Glutamatergic neuron (in vitro differentiated cells): ENCODE results near the gene CHTF18. TPM values are rescaled to one million over a fixed set of nuclear protein-coding genes. Genes with fewer than 3 reads are reported as not detected.
"Not testable (repeated sequence)": the region's sequence is repeated elsewhere in the genome, so short reads cannot be mapped to it uniquely, and the experiment has no call there.

Experiments
- DNase-seq: peaks from one replicate; pipeline ENCODE4 v3.0.0; 2022
- H3K27ac Mint-ChIP-seq: one replicate; pipeline ENCODE4 v1.8.0; 2020; ENCODE audit warnings: mild to moderate bottlenecking, mixed read lengths, inconsistent platforms; ENCODE audit not compliant: unreplicated experiment
- H3K27me3 Mint-ChIP-seq: one replicate; pipeline ENCODE4 v1.8.0; 2020; ENCODE audit warnings: mild to moderate bottlenecking, moderate library complexity, mixed read lengths, inconsistent platforms; ENCODE audit not compliant: unreplicated experiment
- H3K36me3 Mint-ChIP-seq: one replicate; pipeline ENCODE4 v1.8.0; 2020; ENCODE audit warnings: mild to moderate bottlenecking, mixed read lengths, inconsistent platforms; ENCODE audit not compliant: unreplicated experiment
- H3K4me1 Mint-ChIP-seq: one replicate; pipeline ENCODE4 v1.8.0; 2020; ENCODE audit warnings: mild to moderate bottlenecking, low read depth, mixed read lengths, inconsistent platforms; ENCODE audit not compliant: unreplicated experiment
- H3K4me3 Mint-ChIP-seq: one replicate; pipeline ENCODE4 v1.8.0; 2020; ENCODE audit warnings: mild to moderate bottlenecking, mixed read lengths, inconsistent platforms; ENCODE audit not compliant: unreplicated experiment
- H3K9me3 Mint-ChIP-seq: one replicate; pipeline ENCODE4 v1.8.0; 2020; ENCODE audit warnings: mild to moderate bottlenecking, moderate library complexity, mixed read lengths, inconsistent platforms; ENCODE audit not compliant: unreplicated experiment
- total RNA-seq: library from RNA; stranded (reverse); fragmentation: NEBNext Ultra II Directional; extraction: Animal tissue kit (Norgen Biotek cat#: 25700); gene quantifications from one replicate; pipeline ENCODE4 v1.2.1, GENCODE V29; 2021; ENCODE audit not compliant: unreplicated experiment
- TF ChIP-seq, protein P1 (sequence below): fragments of 200-600 bp; sonication (generic); IDR thresholded peaks from one replicate; pipeline ENCODE4 v1.5.0; 2021; ENCODE audit not compliant: partially characterized antibody, unreplicated experiment

CHTF18 gene
- total RNA-seq, 1 donor from 2014 or later: 49.2 TPM

DNA sequence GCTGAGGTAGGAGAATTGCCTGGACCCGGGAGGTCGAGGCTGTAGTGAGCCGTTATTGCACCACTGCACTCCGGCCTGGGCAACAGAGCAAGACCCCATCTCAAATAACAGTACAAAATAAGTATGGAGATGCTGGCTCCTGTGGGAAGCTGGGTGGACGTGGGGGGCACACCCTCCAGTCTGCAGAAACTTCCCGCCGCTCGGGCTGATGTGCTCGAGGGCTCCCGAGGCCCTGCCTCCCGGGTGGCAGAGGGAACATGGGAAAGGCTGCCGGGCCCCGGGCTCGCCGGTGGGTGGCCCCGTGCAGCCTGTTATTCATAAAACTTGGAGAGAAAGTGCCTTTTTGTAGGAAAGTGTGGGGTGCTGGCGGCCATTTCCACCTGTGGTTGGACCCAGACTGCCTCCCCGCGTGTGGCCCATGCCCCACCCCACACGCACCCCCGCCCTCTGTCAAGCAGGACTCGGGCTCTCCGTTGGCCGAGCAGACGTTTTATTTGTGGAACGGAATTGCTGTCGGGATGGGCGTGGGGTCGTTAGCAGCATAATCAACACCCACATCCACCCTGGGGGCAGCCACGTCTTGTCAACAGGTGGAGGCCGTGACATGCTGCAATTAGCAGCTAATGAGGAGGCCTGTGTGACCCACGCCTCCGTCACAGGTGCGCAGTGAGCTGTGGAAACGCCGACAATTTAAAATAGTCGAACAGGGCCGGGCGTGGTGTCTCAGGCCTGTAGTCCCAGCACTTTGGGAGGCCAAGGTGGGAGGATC, 40.3 kb upstream of the CHTF18 start:
- Mint-ChIP-seq H3K4me1 (peaks cover 13% of the 10 kb centered on the region), H3K27me3 (peaks cover 3% of the 10 kb centered on the region), H3K4me3 (no peak overlapping the region), H3K27ac (no peak overlapping the region), H3K36me3 (no peaks in the 10 kb centered on the region), H3K9me3 (peaks cover 5% of the 10 kb centered on the region)
- TF ChIP-seq, protein P1, sequence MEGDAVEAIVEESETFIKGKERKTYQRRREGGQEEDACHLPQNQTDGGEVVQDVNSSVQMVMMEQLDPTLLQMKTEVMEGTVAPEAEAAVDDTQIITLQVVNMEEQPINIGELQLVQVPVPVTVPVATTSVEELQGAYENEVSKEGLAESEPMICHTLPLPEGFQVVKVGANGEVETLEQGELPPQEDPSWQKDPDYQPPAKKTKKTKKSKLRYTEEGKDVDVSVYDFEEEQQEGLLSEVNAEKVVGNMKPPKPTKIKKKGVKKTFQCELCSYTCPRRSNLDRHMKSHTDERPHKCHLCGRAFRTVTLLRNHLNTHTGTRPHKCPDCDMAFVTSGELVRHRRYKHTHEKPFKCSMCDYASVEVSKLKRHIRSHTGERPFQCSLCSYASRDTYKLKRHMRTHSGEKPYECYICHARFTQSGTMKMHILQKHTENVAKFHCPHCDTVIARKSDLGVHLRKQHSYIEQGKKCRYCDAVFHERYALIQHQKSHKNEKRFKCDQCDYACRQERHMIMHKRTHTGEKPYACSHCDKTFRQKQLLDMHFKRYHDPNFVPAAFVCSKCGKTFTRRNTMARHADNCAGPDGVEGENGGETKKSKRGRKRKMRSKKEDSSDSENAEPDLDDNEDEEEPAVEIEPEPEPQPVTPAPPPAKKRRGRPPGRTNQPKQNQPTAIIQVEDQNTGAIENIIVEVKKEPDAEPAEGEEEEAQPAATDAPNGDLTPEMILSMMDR: no peak
- no peak for DNase-seq

- H3K27me3 Mint-ChIP-seq: peaks cover 3% of the 10 kb centered on the region
- TF ChIP-seq, protein P1: no peak
- H3K4me1 Mint-ChIP-seq: peaks cover 13% of the 10 kb centered on the region
- H3K36me3 Mint-ChIP-seq: no peaks in the 10 kb centered on the region
- no peak for DNase-seq
- peaks cover 5% of the 10 kb centered on the region for H3K9me3 Mint-ChIP-seq
- no peak overlapping the region for H3K27ac Mint-ChIP-seq
- H3K4me3 Mint-ChIP-seq: no peak overlapping the region
Measured at GRCh38 chr16:749010-749409, 39.4 kb upstream of the CHTF18 start.

DNA sequence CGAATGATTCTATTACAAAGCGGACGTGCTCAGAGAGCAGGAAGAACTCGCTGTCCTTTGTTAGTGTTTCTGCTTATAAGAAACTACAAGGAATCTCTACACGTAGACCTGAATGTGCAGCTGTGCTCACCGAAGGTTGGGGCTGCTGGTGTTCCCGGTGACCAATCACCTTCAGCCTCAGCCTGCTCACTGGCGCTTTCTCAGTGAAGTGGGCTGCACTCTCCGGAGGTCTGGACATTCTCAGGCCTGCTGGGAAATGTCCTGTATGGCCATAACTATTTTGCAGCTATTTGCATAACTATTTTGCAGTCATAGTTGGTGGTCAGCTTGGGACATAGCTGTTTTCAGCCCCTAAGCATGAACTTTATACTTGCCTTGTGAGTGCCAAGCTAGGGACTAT, 37.9 kb upstream of the CHTF18 start:
- TF ChIP-seq, protein P1: no peak
- H3K27me3 Mint-ChIP-seq: peaks cover 3% of the 10 kb centered on the region
- H3K4me1 Mint-ChIP-seq: peaks cover 13% of the 10 kb centered on the region
- peaks cover 5% of the 10 kb centered on the region for H3K9me3 Mint-ChIP-seq
- no peak overlapping the region for H3K4me3 Mint-ChIP-seq
- DNase-seq: no peak
- no peak overlapping the region for H3K27ac Mint-ChIP-seq
- no peaks in the 10 kb centered on the region for H3K36me3 Mint-ChIP-seq

DNA sequence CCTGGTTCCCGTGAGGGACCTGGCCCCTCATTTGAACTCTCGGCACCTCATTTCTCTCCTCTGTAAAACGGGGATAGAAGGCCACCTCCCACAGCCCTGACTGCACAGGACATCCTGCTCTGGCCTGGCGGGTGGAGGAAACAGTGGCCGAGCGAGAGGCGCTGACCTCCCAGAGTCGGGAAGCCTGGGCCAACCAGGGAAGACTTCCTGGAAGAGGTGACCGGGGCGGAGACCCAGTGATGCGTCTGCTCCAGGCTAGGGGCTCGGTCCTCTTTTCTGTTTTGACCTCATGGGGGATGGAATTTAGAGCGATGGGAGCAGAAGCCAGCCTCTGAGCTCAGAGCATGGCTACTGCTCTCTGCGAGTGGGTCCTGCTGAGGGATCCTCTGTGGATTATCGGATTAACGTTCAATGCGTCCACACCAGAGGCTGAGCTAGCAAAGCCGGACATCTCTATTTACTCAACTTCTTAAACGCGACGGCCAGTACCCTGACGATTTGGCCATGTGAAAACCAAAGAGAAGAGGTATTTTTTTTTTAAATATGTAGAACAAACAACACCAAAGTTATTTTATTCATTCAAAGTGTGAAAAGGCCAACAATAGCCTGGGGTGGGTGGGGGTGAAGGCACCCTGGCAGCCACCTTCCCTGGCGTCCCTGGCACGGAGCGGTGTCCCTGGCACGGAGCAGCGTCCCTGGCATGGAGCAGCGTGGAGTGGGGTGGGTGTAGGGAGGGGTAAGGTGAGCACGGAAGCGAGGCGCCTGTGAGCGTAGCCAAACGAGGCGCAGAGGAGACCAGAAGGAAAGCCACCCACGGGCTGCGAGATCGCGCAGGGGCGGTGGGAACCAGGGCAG, 37.0 kb upstream of the CHTF18 start:
- H3K36me3 Mint-ChIP-seq: peaks cover 2% of the 10 kb centered on the region
- peak overlapping the region; percentile 18 for H3K4me3 Mint-ChIP-seq
- DNase-seq: no peak
- peaks cover 3% of the 10 kb centered on the region for H3K27me3 Mint-ChIP-seq
- H3K9me3 Mint-ChIP-seq: peaks cover 7% of the 10 kb centered on the region
- TF ChIP-seq, protein P1: no peak
- peaks cover 13% of the 10 kb centered on the region for H3K4me1 Mint-ChIP-seq
- peak overlapping the region; percentile 82 for H3K27ac Mint-ChIP-seq

- Mint-ChIP-seq H3K27me3 (peaks cover 3% of the 10 kb centered on the region), H3K27ac (peak overlapping the region; percentile 82), H3K4me1 (peaks cover 13% of the 10 kb centered on the region), H3K4me3 (peak overlapping the region; percentile 10), H3K36me3 (peaks cover 5% of the 10 kb centered on the region), H3K9me3 (peaks cover 8% of the 10 kb centered on the region)
- TF ChIP-seq, protein P1: no peak
- DNase-seq: no peak
Measured at GRCh38 chr16:752007-752312, 36.5 kb upstream of the CHTF18 start.

- H3K27ac Mint-ChIP-seq, H3K27me3 Mint-ChIP-seq, H3K9me3 Mint-ChIP-seq, H3K36me3 Mint-ChIP-seq, H3K4me3 Mint-ChIP-seq, DNase-seq: not testable (repeated sequence)
- H3K4me1 Mint-ChIP-seq: peaks cover 13% of the 10 kb centered on the region
Measured at GRCh38 chr16:754121-754607, 34.3 kb upstream of the CHTF18 start.
